Activated CD4-positive, alpha-beta memory T cell treated with anti-CD3 and anti-CD28 coated beads, Interleukin-2, amount 10 ng/mL, durations not matched to agents 7 days and 5 days (primary cell): Measurements from ENCODE around the gene MALAT1. TPM values are rescaled to one million over a fixed set of nuclear protein-coding genes. Genes with fewer than 3 reads are reported as not detected.

Experiments used
- CTCF ChIA-PET: fragments of 350-600 bp; sonication (Branson Sonifier 250); formaldehyde crosslinking; loops from one replicate; lab custom pipeline; 2021; ENCODE audit warnings: antibody characterized with exemption, inconsistent platforms; lab: Charles Lee
- POLR2A ChIA-PET: fragments of 350-600 bp; sonication (Branson Sonifier 250); formaldehyde crosslinking; loops from one replicate; lab custom pipeline; 2021; ENCODE audit warnings: antibody characterized with exemption; lab: Charles Lee
- DNase-seq: peaks from one replicate; pipeline ENCODE4 v3.0.0-alpha.2; 2020
- H3K27ac Mint-ChIP-seq: one replicate; pipeline ENCODE4 v1.8.0; 2021; ENCODE audit warnings: mild to moderate bottlenecking, mixed read lengths
- H3K27me3 Mint-ChIP-seq: one replicate; pipeline ENCODE4 v1.8.0; 2021; ENCODE audit warnings: mixed read lengths
- H3K36me3 Mint-ChIP-seq: one replicate; pipeline ENCODE4 v1.8.0; 2021; ENCODE audit warnings: low read depth, mixed read lengths
- H3K4me1 Mint-ChIP-seq: one replicate; pipeline ENCODE4 v1.8.0; 2021; ENCODE audit warnings: mixed read lengths
- H3K4me3 Mint-ChIP-seq: one replicate; pipeline ENCODE4 v1.8.0; 2021; ENCODE audit warnings: mild to moderate bottlenecking, mixed read lengths
- H3K9me3 Mint-ChIP-seq: one replicate; pipeline ENCODE4 v1.8.0; 2021; ENCODE audit warnings: mixed read lengths
- total RNA-seq, 2 experiments: library from RNA; stranded (reverse); gene quantifications; one replicate each; pipeline ENCODE4 v1.2.3, GENCODE V29; 2021

MALAT1 gene
- total RNA-seq, 2 experiments from 2014 or later = 7,674 to 7,759 TPM

DNA sequence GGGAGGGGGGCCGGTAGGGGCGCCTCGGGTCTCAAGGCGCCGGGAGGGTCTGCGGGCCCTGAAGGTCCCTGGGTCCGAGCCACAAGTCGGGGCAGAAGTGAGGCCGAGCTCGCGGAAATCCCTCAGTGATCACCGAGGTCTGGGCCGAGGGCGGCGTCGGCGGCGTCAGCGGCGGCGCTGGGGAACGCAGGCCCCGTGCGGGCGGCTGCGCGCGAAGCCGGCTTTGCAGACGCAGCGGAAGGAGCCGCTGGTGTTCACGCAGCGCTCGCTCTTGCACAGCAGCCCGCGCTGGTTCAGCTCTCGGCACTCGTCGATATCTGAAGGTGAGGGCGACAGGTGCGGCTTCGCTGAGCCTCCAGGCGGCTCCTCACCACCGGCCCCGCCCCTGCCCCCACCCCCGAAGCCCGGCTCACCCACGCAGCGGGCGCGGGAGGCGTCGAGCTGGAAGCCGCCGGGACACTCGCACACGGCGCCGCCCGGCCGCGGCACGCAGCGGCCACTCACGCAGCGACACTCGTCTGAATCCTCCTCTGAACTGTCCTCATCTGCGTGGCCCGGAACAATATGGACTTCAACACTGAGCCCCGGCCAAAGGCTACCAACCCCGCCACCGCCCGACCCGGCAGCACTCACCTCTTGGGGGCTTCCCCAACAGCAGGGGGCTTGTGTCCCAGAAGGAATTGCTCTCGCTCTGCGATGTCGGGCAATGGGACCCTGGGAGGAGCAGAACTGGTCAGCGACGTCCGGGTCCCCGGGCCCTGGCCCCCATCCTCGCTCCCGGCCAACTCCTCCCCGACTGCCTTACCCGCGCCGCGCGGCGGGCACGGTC lies 40.3 kb downstream of the MALAT1 start:
- DNase-seq = no peak
- ChIA-PET CTCF (interaction anchor here (1.1 to 6.3 kb wide), 13 partner anchors 9 to 150 kb away, joined by 3 to 88 read pairs (median 14); partner anchors contain the start of genes EHBP1L1, FAM89B, PCNX3 and SIPA1), POLR2A (interaction anchor here (0.6 to 3.7 kb wide), 10 partner anchors 13 to 76 kb away, joined by 3 to 54 read pairs (median 14); partner anchors contain the start of genes EHBP1L1, FAM89B, PCNX3 and SCYL1)
- Mint-ChIP-seq H3K36me3 (peaks cover 24% of the 10 kb centered on the region), H3K9me3 (no peaks in the 10 kb centered on the region), H3K4me1 (peaks cover 20% of the 10 kb centered on the region), H3K4me3 (no peak overlapping the region), H3K27me3 (no peaks in the 10 kb centered on the region), H3K27ac (no peak overlapping the region)

- Mint-ChIP-seq H3K4me3 (peak overlapping the region; percentile 80), H3K27me3 (no peaks in the 10 kb centered on the region), H3K4me1 (peaks cover 24% of the 10 kb centered on the region), H3K36me3 (peaks cover 24% of the 10 kb centered on the region), H3K9me3 (no peaks in the 10 kb centered on the region), H3K27ac (peak overlapping the region; percentile 71)
- ChIA-PET POLR2A (interaction anchor here (0.8 to 3.7 kb wide), 16 partner anchors 13 to 205 kb away, joined by 3 to 54 read pairs (median 10); partner anchors contain the start of genes EHBP1L1, FAM89B, MALAT1 and PCNX3), CTCF (interaction anchor here (0.7 to 6.3 kb wide), 25 partner anchors 9 to 278 kb away, joined by 3 to 88 read pairs (median 6); partner anchors contain the start of genes EHBP1L1, FAM89B, FRMD8 and PCNX3)
- DNase-seq = no peak
These were observed 41.0 kb downstream of the MALAT1 start for GRCh38 chr11:65539744-65540289.

GRCh38 chr11:65540290-65541092 lies 41.6 kb downstream of the MALAT1 start:
- H3K27ac Mint-ChIP-seq = peak overlapping the region; percentile 74
- H3K36me3 Mint-ChIP-seq = peaks cover 27% of the 10 kb centered on the region
- no peaks in the 10 kb centered on the region for H3K27me3 Mint-ChIP-seq
- peak overlapping the region; percentile 80 for H3K4me3 Mint-ChIP-seq
- ChIA-PET CTCF (interaction anchor here (0.6 to 6.3 kb wide), 32 partner anchors 9 to 277 kb away, joined by 3 to 88 read pairs (median 5); partner anchors contain the start of genes DPF2, EHBP1L1, FAM89B and FRMD8), POLR2A (interaction anchor here (0.8 to 3.7 kb wide), 19 partner anchors 11 to 206 kb away, joined by 3 to 54 read pairs (median 10); partner anchors contain the start of genes EHBP1L1, FAM89B, MALAT1 and NEAT1)
- DNase-seq = peak; percentile 92
- H3K9me3 Mint-ChIP-seq = no peaks in the 10 kb centered on the region
- peaks cover 30% of the 10 kb centered on the region for H3K4me1 Mint-ChIP-seq

DNA sequence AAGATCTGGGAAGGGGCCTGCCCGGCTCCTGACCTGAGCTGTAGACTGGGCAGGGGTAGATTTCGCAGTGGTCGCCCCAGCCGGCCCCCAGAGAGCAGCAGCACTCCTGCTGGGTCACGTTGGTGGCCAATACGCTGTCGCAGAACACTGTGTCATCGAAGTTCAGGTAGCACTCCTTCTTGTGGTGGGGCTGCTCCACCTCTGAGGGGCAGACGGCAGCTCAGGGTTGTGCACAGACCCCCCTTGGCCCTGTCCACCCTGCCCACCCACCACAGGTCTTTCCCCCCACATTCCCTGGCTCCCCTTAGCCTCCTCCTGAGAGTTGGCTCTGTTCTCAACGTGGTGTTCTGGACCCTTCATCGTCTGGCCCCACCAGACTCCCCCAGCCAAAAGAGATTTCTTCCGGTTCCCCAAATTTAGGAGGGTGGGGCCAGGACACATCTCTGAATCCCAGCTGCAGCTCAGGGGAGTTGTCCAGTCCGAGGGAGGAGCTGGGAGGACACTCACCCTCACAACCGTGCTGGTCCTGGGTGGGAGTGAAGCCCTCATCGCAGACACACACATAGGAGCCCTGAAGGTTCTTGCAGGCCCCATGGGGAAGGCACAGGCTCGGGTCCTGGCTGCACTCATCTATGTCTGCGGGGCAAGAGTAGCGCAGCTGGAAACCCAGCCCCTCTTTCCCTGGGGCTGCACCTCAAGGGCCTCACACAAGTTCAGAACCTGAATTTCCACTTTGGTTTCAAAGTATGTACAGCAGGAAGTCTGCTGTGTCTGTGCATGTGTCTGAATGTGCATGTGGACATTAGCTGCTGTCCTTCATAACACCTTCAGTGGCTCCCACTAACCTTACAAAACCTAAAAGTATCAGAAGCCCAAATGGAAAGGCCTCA lies 42.5 kb downstream of the MALAT1 start:
- DNase-seq = no peak
- no peaks in the 10 kb centered on the region for H3K27me3 Mint-ChIP-seq
- CTCF ChIA-PET = interaction anchor here (0.6 to 6.3 kb wide), 27 partner anchors 8 to 207 kb away, joined by 3 to 88 read pairs (median 5); partner anchors contain the start of genes DPF2, EHBP1L1, FAM89B and FRMD8
- H3K9me3 Mint-ChIP-seq = no peaks in the 10 kb centered on the region
- peak overlapping the region; percentile 70 for H3K27ac Mint-ChIP-seq
- H3K4me3 Mint-ChIP-seq = peak overlapping the region; percentile 80
- H3K36me3 Mint-ChIP-seq = peaks cover 27% of the 10 kb centered on the region
- POLR2A ChIA-PET = interaction anchor here (0.7 to 3.7 kb wide), 19 partner anchors 11 to 677 kb away, joined by 3 to 54 read pairs (median 10); partner anchors contain the start of genes EHBP1L1, FAM89B, MALAT1 and NEAT1
- peaks cover 37% of the 10 kb centered on the region for H3K4me1 Mint-ChIP-seq

- Mint-ChIP-seq H3K27ac (peak overlapping the region; percentile 56), H3K4me1 (peaks cover 45% of the 10 kb centered on the region), H3K4me3 (no peak overlapping the region), H3K9me3 (no peaks in the 10 kb centered on the region), H3K36me3 (peaks cover 18% of the 10 kb centered on the region), H3K27me3 (no peaks in the 10 kb centered on the region)
- DNase-seq = no peak
- ChIA-PET POLR2A (interaction anchor here (0.6 to 3.7 kb wide), 6 partner anchors 23 to 1195 kb away, joined by 3 to 26 read pairs (median 6); partner anchors contain the start of genes EHBP1L1 and NEAT1), CTCF (interaction anchor here (0.9 to 6.3 kb wide), 7 partner anchors 9 to 126 kb away, joined by 4 to 88 read pairs (median 37); partner anchors contain the start of genes FAM89B and ZNRD2)
These were observed 44.0 kb downstream of the MALAT1 start for GRCh38 chr11:65542738-65543390.

- CTCF ChIA-PET = interaction anchor here (0.6 to 1.7 kb wide), 6 partner anchors 16 to 1214 kb away, joined by 3 to 12 read pairs (median 4); partner anchors contain the start of genes EHBP1L1 and KAT5
- peak overlapping the region; percentile 73 for H3K4me3 Mint-ChIP-seq
- H3K9me3 Mint-ChIP-seq = no peaks in the 10 kb centered on the region
- H3K27ac Mint-ChIP-seq = peak overlapping the region; percentile 82
- POLR2A ChIA-PET = interaction anchor here (1.2 to 3.4 kb wide), 10 partner anchors 9 to 70 kb away, joined by 4 to 21 read pairs (median 9); partner anchors contain the start of genes EHBP1L1, PCNX3 and ZNRD2
- peaks cover 53% of the 10 kb centered on the region for H3K4me1 Mint-ChIP-seq
- peaks cover 28% of the 10 kb centered on the region for H3K36me3 Mint-ChIP-seq
- H3K27me3 Mint-ChIP-seq = no peaks in the 10 kb centered on the region
- no peak for DNase-seq
These were observed 47.0 kb downstream of the MALAT1 start for GRCh38 chr11:65545853-65546216.

GRCh38 chr11:65546217-65546958 lies 47.5 kb downstream of the MALAT1 start:
- Mint-ChIP-seq H3K27ac (peak overlapping the region; percentile 82), H3K4me1 (peaks cover 51% of the 10 kb centered on the region), H3K36me3 (peaks cover 30% of the 10 kb centered on the region), H3K4me3 (peak overlapping the region; percentile 73), H3K9me3 (no peaks in the 10 kb centered on the region), H3K27me3 (no peaks in the 10 kb centered on the region)
- peak; percentile 98 for DNase-seq
- ChIA-PET CTCF (interaction anchor here (0.6 to 1.7 kb wide), 11 partner anchors 16 to 1215 kb away, joined by 3 to 12 read pairs (median 3); partner anchors contain the start of gene EHBP1L1), POLR2A (interaction anchor here (0.7 to 3.4 kb wide), 17 partner anchors 9 to 123 kb away, joined by 3 to 21 read pairs (median 5); partner anchors contain the start of genes EHBP1L1, NEAT1, PCNX3 and SCYL1)

DNA sequence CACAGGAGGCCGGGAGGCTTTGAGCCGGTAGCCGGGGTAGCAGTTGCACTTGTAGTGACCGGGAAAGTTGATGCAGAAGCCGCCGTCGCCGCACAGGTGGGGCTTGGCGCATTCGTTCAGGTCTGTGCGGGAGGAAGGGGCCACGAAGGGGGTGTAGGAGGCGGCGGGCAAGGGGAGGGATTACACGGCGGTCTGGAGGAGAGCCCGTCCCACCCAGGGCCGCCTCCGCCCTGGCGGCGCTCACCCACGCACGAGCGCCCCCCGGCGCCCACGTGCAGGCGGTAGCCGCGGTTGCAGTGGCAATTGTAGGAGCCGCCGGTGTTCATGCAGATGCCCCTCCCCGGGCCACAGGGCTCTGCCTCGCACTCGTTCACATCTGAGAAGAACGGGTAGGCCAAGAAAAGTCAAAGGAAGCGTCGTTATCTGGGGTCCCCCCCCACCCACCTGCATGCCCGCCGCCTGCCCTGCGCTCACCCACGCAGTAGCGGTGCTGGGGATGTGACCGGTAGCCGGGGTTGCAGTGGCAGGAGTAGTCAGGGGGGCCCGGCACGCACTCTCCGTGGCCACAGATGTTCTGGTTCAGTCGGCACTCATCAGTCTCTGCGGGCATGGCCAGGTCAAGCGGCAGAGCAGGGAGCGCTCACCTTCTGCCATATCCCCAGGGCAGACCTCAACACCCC lies 48.7 kb downstream of the MALAT1 start:
- H3K27me3 Mint-ChIP-seq = no peaks in the 10 kb centered on the region
- H3K27ac Mint-ChIP-seq = peak overlapping the region; percentile 58
- peaks cover 39% of the 10 kb centered on the region for H3K36me3 Mint-ChIP-seq
- POLR2A ChIA-PET = interaction anchor here (0.8 to 3.4 kb wide), 9 partner anchors 9 to 68 kb away, joined by 3 to 21 read pairs (median 9); partner anchors contain the start of genes EHBP1L1, PCNX3, SCYL1 and ZNRD2
- H3K9me3 Mint-ChIP-seq = no peaks in the 10 kb centered on the region
- CTCF ChIA-PET = interaction anchor here (0.6 to 1.7 kb wide), 8 partner anchors 24 to 408 kb away, joined by 3 to 12 read pairs (median 3); partner anchors contain the start of gene EHBP1L1
- no peak for DNase-seq
- peak overlapping the region; percentile 73 for H3K4me3 Mint-ChIP-seq
- H3K4me1 Mint-ChIP-seq = peaks cover 58% of the 10 kb centered on the region

- Mint-ChIP-seq H3K36me3 (peaks cover 36% of the 10 kb centered on the region), H3K9me3 (no peaks in the 10 kb centered on the region), H3K4me1 (peaks cover 63% of the 10 kb centered on the region), H3K27ac (peak overlapping the region; percentile 58), H3K27me3 (no peaks in the 10 kb centered on the region), H3K4me3 (peak overlapping the region; percentile 30)
- CTCF ChIA-PET = interaction anchor here (1.7 kb wide), 2 partner anchors 8 to 46 kb away, joined by 3 to 7 read pairs; no protein-coding TSS in a partner anchor
- DNase-seq = no peak
- POLR2A ChIA-PET = interaction anchor here (0.6 to 1.3 kb wide), 6 partner anchors 16 to 27 kb away, joined by 3 to 5 read pairs (median 3); partner anchors contain the start of genes EHBP1L1, FAM89B and ZNRD2
These were observed 49.5 kb downstream of the MALAT1 start for GRCh38 chr11:65548395-65548794.
